Measurements from ENCODE around the gene ARPC1A.
"Not testable (repeated sequence)": the region's sequence is repeated elsewhere in the genome, so short reads cannot be mapped to it uniquely, and the experiment has no call there.

Gene ARPC1A

GRCh38 chr7:99344061-99344647, 18.5 kb downstream of the ARPC1A start:
- no peak for TF ChIP-seq CTCF (IDR thresholded peaks at IDR 0.05; ENCODE audit: borderline replicate concordance, insufficient read depth, low read depth, low read length)
- no peak overlapping the region for H3K4me3 ChIP-seq (ENCODE audit: low read depth, low read length)

GRCh38 chr7:99350641-99351040, 24.9 kb downstream of the ARPC1A start:
- not testable (repeated sequence) for H3K4me3 ChIP-seq (ENCODE audit: low read depth, low read length)

- TF ChIP-seq CTCF (IDR thresholded peaks at IDR 0.05; ENCODE audit: borderline replicate concordance, insufficient read depth, low read depth, low read length): no peak
- H3K4me3 ChIP-seq (ENCODE audit: low read depth, low read length): no peak overlapping the region
These were observed 26.5 kb downstream of the ARPC1A start for GRCh38 chr7:99352247-99352646.

- no peak for TF ChIP-seq CTCF (IDR thresholded peaks at IDR 0.05; ENCODE audit: borderline replicate concordance, insufficient read depth, low read depth, low read length)
- H3K4me3 ChIP-seq (ENCODE audit: low read depth, low read length): no peak overlapping the region
These were observed 29.4 kb downstream of the ARPC1A start for GRCh38 chr7:99355098-99355497.

- no peak overlapping the region for H3K4me3 ChIP-seq (ENCODE audit: low read depth, low read length)
- TF ChIP-seq CTCF (IDR thresholded peaks at IDR 0.05; ENCODE audit: borderline replicate concordance, insufficient read depth, low read depth, low read length): no peak
These were observed 32.2 kb downstream of the ARPC1A start for GRCh38 chr7:99357701-99358490.

- not testable (repeated sequence) for H3K4me3 ChIP-seq (ENCODE audit: low read depth, low read length)
These were observed 32.8 kb downstream of the ARPC1A start for GRCh38 chr7:99358521-99358920.

- no peak for TF ChIP-seq CTCF (IDR thresholded peaks at IDR 0.05; ENCODE audit: borderline replicate concordance, insufficient read depth, low read depth, low read length)
- no peak overlapping the region for H3K4me3 ChIP-seq (ENCODE audit: low read depth, low read length)
These were observed 33.9 kb downstream of the ARPC1A start for GRCh38 chr7:99359465-99360154.

- TF ChIP-seq CTCF (IDR thresholded peaks at IDR 0.05; ENCODE audit: borderline replicate concordance, insufficient read depth, low read depth, low read length): no peak
These were observed 37.1 kb downstream of the ARPC1A start for GRCh38 chr7:99362801-99363200.

More at GRCh38 chr7:99362801-99363200, 37.1 kb downstream of the ARPC1A start:
- H3K4me3 ChIP-seq (ENCODE audit: low read depth, low read length): no peak overlapping the region

Data from GM12875 (cell line).